ENCODE results near the gene IGSF3.

- TF ChIP-seq ZNF592 (IDR thresholded peaks at IDR 0.05) (no peak), EP300 (IDR thresholded peaks at IDR 0.05; ENCODE audit: borderline replicate concordance in 1 of 2, control insufficient read depth in 1 of 2, low read depth in 2 of 2, low read length in 2 of 2) (no peak), SREBF2 (IDR thresholded peaks at IDR 0.05; ENCODE audit: low read length) (no peak), YY1 (IDR thresholded peaks at IDR 0.05; ENCODE audit: low read depth, low read length) (no peak), IKZF1 (conservative IDR thresholded peaks at IDR 0.05) (no peak), TCF7 (IDR thresholded peaks at IDR 0.05; ENCODE audit: borderline replicate concordance) (no peak), BHLHE40 (IDR thresholded peaks at IDR 0.05; ENCODE audit: borderline replicate concordance in 1 of 2, low read depth in 2 of 2, low read length in 1 of 2) (no peak), STAT1 (conservative IDR thresholded peaks at IDR 0.05) (no peak), ESRRA (IDR thresholded peaks at IDR 0.05; ENCODE audit: low read length) (no peak), HDGF (IDR thresholded peaks at IDR 0.05) (no peak)
- TF ChIP-seq, protein P1, sequence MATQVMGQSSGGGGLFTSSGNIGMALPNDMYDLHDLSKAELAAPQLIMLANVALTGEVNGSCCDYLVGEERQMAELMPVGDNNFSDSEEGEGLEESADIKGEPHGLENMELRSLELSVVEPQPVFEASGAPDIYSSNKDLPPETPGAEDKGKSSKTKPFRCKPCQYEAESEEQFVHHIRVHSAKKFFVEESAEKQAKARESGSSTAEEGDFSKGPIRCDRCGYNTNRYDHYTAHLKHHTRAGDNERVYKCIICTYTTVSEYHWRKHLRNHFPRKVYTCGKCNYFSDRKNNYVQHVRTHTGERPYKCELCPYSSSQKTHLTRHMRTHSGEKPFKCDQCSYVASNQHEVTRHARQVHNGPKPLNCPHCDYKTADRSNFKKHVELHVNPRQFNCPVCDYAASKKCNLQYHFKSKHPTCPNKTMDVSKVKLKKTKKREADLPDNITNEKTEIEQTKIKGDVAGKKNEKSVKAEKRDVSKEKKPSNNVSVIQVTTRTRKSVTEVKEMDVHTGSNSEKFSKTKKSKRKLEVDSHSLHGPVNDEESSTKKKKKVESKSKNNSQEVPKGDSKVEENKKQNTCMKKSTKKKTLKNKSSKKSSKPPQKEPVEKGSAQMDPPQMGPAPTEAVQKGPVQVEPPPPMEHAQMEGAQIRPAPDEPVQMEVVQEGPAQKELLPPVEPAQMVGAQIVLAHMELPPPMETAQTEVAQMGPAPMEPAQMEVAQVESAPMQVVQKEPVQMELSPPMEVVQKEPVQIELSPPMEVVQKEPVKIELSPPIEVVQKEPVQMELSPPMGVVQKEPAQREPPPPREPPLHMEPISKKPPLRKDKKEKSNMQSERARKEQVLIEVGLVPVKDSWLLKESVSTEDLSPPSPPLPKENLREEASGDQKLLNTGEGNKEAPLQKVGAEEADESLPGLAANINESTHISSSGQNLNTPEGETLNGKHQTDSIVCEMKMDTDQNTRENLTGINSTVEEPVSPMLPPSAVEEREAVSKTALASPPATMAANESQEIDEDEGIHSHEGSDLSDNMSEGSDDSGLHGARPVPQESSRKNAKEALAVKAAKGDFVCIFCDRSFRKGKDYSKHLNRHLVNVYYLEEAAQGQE (IDR thresholded peaks at IDR 0.05; ENCODE audit: low read depth, low read length) = no peak
- TF ChIP-seq, protein P2, sequence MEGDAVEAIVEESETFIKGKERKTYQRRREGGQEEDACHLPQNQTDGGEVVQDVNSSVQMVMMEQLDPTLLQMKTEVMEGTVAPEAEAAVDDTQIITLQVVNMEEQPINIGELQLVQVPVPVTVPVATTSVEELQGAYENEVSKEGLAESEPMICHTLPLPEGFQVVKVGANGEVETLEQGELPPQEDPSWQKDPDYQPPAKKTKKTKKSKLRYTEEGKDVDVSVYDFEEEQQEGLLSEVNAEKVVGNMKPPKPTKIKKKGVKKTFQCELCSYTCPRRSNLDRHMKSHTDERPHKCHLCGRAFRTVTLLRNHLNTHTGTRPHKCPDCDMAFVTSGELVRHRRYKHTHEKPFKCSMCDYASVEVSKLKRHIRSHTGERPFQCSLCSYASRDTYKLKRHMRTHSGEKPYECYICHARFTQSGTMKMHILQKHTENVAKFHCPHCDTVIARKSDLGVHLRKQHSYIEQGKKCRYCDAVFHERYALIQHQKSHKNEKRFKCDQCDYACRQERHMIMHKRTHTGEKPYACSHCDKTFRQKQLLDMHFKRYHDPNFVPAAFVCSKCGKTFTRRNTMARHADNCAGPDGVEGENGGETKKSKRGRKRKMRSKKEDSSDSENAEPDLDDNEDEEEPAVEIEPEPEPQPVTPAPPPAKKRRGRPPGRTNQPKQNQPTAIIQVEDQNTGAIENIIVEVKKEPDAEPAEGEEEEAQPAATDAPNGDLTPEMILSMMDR (IDR thresholded peaks at IDR 0.05 in 2 of 3, conservative IDR thresholded peaks at IDR 0.05 in 1 of 3; ENCODE audit: control insufficient read depth in 2 of 3, extremely low read depth in 1 of 3, insufficient read depth in 1 of 3, low read depth in 3 of 3, low read length in 3 of 3) = no peak
- TF ChIP-seq, protein P3, sequence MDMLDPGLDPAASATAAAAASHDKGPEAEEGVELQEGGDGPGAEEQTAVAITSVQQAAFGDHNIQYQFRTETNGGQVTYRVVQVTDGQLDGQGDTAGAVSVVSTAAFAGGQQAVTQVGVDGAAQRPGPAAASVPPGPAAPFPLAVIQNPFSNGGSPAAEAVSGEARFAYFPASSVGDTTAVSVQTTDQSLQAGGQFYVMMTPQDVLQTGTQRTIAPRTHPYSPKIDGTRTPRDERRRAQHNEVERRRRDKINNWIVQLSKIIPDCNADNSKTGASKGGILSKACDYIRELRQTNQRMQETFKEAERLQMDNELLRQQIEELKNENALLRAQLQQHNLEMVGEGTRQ (IDR thresholded peaks at IDR 0.05; ENCODE audit: borderline replicate concordance, low read depth, low read length) = no peak
Observed at GRCh38 chr1:116671072-116671760, 3.7 kb upstream of the IGSF3 start.
